ENCODE data around the gene ZNF566.
"Not testable (repeated sequence)": the region's sequence is repeated elsewhere in the genome, so short reads cannot be mapped to it uniquely, and the experiment has no call there.

The ZNF566 gene

DNA sequence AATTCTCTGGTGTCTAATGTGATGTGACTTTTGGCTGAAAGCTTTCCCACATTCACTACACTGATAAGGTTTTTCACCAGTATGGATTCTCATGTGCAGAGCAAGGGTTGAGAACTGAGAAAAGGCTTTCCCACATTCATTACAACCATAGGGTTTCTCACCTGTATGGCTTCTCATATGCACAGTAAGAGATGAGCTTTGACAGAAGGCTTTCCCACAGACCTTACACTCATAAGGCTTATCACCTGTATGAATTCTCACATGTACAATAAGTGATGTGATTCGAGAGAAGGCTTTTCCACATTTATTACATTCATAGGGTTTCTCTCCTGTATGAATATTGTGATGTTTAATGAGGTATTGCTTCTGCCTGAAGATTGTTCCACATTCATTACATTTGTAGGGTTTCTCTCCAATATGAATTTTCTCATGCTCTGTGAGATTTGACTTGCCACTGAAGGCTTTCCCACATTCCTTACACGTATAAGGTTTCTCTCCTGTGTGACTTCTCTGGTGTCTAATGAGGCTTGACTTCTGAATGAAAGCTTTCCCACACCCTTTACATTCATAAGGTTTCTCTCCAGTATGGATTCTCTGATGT is 24.8 kb upstream of the ZNF566 start:
- TF ChIP-seq, protein P1, sequence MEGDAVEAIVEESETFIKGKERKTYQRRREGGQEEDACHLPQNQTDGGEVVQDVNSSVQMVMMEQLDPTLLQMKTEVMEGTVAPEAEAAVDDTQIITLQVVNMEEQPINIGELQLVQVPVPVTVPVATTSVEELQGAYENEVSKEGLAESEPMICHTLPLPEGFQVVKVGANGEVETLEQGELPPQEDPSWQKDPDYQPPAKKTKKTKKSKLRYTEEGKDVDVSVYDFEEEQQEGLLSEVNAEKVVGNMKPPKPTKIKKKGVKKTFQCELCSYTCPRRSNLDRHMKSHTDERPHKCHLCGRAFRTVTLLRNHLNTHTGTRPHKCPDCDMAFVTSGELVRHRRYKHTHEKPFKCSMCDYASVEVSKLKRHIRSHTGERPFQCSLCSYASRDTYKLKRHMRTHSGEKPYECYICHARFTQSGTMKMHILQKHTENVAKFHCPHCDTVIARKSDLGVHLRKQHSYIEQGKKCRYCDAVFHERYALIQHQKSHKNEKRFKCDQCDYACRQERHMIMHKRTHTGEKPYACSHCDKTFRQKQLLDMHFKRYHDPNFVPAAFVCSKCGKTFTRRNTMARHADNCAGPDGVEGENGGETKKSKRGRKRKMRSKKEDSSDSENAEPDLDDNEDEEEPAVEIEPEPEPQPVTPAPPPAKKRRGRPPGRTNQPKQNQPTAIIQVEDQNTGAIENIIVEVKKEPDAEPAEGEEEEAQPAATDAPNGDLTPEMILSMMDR (conservative IDR thresholded peaks at IDR 0.05) = no peak
- no peak overlapping the region for H3K27ac ChIP-seq

DNA sequence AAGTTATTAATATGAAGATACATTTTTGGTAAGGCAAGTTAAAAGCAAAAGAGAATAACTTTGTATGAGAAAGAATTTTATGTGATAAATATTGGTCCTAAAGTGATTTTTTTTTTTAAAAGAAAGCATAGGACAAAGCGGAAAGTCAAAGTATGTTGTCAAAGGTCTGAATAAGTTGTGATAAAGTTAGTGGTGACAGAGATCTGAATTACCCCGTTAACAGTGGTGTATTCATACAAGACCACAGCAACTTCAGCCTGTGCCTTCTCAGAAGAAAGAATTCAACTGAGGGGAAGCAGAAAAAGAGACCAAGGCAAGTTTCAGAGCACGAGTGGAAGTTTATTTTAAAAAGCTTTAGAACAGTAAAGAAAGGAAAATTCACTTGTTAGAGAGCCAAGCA is 19.0 kb upstream of the ZNF566 start:
- TF ChIP-seq, protein P1 (conservative IDR thresholded peaks at IDR 0.05) = no peak
- no peak overlapping the region for H3K27ac ChIP-seq

DNA sequence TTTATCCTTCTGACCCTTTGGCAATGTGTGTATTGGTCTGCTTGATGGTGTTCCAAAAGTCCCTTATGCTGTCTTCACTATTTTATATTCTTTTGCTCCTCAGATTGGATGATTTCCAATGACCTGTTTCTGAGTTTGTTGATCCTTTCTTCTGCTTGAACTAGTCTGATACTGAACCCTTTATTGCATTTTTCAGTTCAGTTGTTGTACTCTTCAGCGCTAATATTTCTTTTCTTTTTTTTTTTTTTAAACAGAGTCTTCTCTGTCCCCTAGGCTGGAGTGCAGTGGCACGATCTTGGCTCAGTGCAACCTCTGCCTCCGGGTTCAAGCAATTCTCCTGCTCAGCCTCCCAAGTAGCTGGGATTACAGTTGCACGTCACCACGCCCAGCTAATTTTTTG is 12.6 kb upstream of the ZNF566 start:
- TF ChIP-seq, protein P1 (conservative IDR thresholded peaks at IDR 0.05) = no peak

DNA sequence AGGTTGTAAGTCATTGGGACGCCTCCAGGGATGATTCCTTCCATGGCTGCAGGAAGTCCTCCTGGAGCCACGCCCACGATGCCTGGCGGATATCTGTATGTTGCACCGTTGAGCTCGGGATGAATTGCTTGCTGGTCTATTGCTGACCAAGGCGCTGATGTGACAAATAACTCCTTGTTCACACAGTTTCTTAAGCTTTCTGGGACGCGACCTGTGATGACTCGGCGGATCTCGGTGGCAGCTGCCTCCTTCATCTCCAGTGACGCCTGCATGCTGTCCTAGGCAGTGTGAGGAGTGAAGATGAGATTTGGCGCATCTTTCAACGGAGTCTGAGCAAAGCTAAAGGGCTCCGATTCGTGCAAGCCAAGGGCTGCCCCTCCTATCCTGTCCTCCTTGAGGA is 7.6 kb upstream of the ZNF566 start:
- H3K27ac ChIP-seq = no peak overlapping the region
- TF ChIP-seq, protein P1 (conservative IDR thresholded peaks at IDR 0.05) = no peak

More for the DNA sequence above, 12.6 kb upstream of the ZNF566 start:
- no peak overlapping the region for H3K27ac ChIP-seq

DNA sequence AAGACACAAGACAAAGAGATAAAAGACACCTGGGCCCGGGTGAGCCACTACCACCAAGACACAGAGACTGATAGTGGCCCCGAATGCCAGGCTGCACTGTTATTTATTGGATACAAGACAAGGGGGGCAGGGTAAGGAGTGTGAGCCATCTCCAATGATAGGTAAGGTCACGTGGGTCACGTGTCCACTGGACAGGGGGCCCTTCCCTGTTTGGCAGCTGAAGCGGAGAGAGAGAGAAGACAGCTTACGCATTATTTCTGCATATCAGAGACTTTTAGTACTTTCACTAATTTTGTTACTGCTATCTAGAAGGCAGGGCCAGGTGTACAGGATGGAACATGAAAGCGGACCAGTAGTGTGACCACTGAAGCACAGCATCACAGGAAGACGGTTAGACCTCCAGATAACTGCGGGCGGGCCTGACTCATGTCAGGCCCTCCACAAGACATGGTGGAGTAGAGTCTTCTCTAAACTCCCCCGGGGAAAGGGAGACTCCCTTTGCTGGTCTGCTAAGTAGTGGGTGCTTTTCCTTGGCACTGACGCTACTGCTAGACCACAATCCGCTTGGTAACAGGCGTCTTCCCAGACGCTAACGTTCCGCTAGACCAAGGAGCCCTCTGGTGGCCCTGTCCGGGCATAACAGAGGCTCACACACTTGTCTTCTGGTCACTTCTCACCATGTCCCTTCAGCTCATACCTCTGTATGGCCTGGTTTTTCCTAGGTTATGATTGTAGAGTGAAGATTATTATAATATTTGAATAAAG is 3.5 kb upstream of the ZNF566 start:
- not testable (repeated sequence) for H3K27ac ChIP-seq
- TF ChIP-seq, protein P1 (conservative IDR thresholded peaks at IDR 0.05) = peak; percentile 84

DNA sequence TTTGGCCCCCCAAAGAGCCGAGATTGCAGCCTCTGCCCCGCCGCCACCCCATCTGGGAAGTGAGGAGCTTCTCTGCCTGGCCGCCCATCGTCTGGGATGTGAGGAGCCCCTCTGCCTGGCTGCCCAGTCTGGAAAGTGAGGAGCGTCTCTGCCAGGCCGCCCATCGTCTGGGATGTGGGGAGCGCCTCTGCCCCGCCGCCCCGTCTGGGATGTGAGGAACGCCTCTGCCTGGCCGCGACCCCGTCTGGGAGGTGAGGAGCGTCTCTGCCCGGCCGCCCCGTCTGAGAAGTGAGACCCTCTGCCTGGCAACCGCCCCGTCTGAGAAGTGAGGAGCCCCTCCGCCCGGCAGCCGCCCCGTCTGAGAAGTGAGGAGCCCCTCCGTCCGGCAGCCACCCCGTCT is 1.5 kb upstream of the ZNF566 start:
- peak overlapping the region; percentile 98 for H3K27ac ChIP-seq

DNA sequence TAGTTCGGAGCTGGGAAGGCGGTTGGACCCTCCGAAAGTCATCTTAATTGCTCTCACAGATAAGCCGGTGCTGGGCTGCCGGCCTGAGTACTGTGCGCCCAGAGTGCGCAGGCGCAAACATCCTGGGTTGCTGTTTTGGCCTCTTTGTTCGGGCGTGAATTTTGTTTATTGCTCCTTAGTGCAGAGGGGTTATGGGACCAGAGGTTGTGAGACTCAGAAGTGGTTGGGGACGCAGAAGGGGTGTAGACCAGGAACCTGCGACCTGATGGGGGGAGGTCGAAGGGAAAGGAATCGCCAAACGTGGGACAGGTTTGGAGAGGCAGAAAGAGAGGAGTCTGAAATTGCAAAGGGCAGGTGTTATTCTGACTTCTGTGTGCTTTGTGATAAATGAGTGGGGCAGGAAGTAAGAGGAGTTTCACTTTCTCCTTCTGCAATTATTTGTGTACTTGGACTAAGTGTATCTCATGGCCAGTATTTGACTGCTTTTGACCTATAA is 607 bp upstream of the ZNF566 start:
- peak overlapping the region; percentile 98 for H3K27ac ChIP-seq
- TF ChIP-seq, protein P1 (conservative IDR thresholded peaks at IDR 0.05) = no peak

DNA sequence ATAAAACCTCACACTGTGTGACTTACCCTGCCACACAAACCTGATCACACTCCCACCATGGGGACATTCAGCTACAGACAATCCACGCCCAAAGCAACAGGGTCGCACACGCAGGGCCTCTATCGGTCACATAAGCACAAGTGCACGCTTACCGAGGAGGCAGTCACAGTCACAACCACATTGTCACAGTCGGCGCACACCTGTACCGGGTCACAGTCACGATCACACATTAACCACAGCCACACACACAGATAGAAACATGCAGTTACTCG is 579 bp downstream of the ZNF566 start:
- TF ChIP-seq, protein P1 (conservative IDR thresholded peaks at IDR 0.05) = peak; percentile 35
- H3K27ac ChIP-seq = peak overlapping the region; percentile 98

All from VCaP (cell line).